PC-3 (cell line): Measurements from ENCODE around the gene ACKR1. TPM values are rescaled to one million over a fixed set of nuclear protein-coding genes. Genes with fewer than 3 reads are reported as not detected.

Source experiments
- ATAC-seq: fragments of 200-7000 bp; cut with Tn5 transposase; 2 replicates; pipeline ENCODE4 v1.9.1; 2020; ENCODE audit warnings: mild to moderate bottlenecking, moderate library complexity
- BruUV-seq: library from RNA; stranded (reverse); fragments of 400-500 nt; replicated peaks from 2 replicates; lab custom pipeline; 2021; lab: Mats Ljungman, UMichigan
- CTCF ChIA-PET: fragments of 300-600 bp; sonication (Branson Sonifier 250); formaldehyde crosslinking; loops from one replicate; lab custom pipeline; 2022; ENCODE audit warnings: antibody characterized with exemption; lab: Charles Lee
- POLR2A ChIA-PET: fragments of 300-600 bp; sonication (Branson Sonifier 250); formaldehyde crosslinking; loops from one replicate; lab custom pipeline; 2022; ENCODE audit warnings: antibody characterized with exemption; ENCODE audit not compliant: unreplicated experiment; lab: Charles Lee
- DNase-seq: peaks from one replicate; pipeline ENCODE4 v3.0.0-alpha.2; 2015
- H2AFZ ChIP-seq: fragments of 300-600 bp; sonication (generic); 2 replicates; pipeline ENCODE4 v1.6.0; 2016; ENCODE audit warnings: antibody characterized with exemption, low read length
- H3F3A ChIP-seq: fragments of 300-600 bp; sonication (generic); one replicate; pipeline ENCODE4 v1.6.0; 2017; ENCODE audit warnings: antibody characterized with exemption, low read length, control low read depth, mild to moderate bottlenecking; ENCODE audit not compliant: unreplicated experiment
- H3K27ac ChIP-seq: fragments of 300-600 bp; sonication (generic); 2 replicates; pipeline ENCODE4 v1.5.1; 2016; ENCODE audit warnings: mild to moderate bottlenecking, low read length
- H3K27me3 ChIP-seq: fragments of 300-600 bp; sonication (generic); 2 replicates; pipeline ENCODE4 v1.6.1; 2016; ENCODE audit warnings: low read length, mixed read lengths
- H3K36me3 ChIP-seq: fragments of 300-600 bp; sonication (generic); 2 replicates; pipeline ENCODE4 v1.6.1; 2016; ENCODE audit warnings: low read depth, mixed run types, low read length, mixed read lengths
- H3K4me1 ChIP-seq: fragments of 300-600 bp; sonication (generic); 2 replicates; pipeline ENCODE4 v1.5.1; 2016; ENCODE audit warnings: low read length; ENCODE audit not compliant: insufficient read depth
- H3K4me2 ChIP-seq: fragments of 300-600 bp; sonication (generic); 2 replicates; pipeline ENCODE4 v1.6.0; 2016; ENCODE audit warnings: low read length
- H3K4me3 ChIP-seq: fragments of 300-600 bp; sonication (generic); 2 replicates; pipeline ENCODE4 v1.5.1; 2016; ENCODE audit warnings: mild to moderate bottlenecking, low read length, mixed read lengths
- H3K79me2 ChIP-seq: fragments of 300-600 bp; sonication (generic); 2 replicates; pipeline ENCODE4 v1.6.1; 2017; ENCODE audit warnings: low read length, mixed read lengths
- H3K9ac ChIP-seq: fragments of 300-600 bp; sonication (generic); 2 replicates; pipeline ENCODE4 v1.6.0; 2016; ENCODE audit warnings: mild to moderate bottlenecking, low read length
- H3K9me2 ChIP-seq: fragments of 300-600 bp; sonication (generic); replicated peaks from 2 replicates; pipeline ENCODE4 v1.6.1; 2016; ENCODE audit warnings: mixed run types, low read length, mixed read lengths
- H3K9me3 ChIP-seq: fragments of 300-600 bp; sonication (generic); 2 replicates; pipeline ENCODE4 v1.6.1; 2016; ENCODE audit warnings: low read length, mixed read lengths
- H4K20me1 ChIP-seq: fragments of 300-600 bp; sonication (generic); 2 replicates; pipeline ENCODE4 v1.6.1; 2016; ENCODE audit warnings: low read length, mixed read lengths
- CTCF ChIP-seq: fragments of 300-600 bp; sonication (generic); conservative IDR thresholded peaks from 2 replicates; pipeline ENCODE4 v1.5.1; 2017; ENCODE audit warnings: antibody characterized with exemption, low read depth, mild to moderate bottlenecking, low read length
- EZH2 ChIP-seq: fragments of 300-600 bp; sonication (generic); IDR thresholded peaks from one replicate; pipeline ENCODE4 v1.6.1; 2017; ENCODE audit warnings: antibody characterized with exemption, mild to moderate bottlenecking, low read length; ENCODE audit not compliant: unreplicated experiment
- EZH2phosphoT487 ChIP-seq: fragments of 300-600 bp; sonication (generic); IDR thresholded peaks from 2 replicates; pipeline ENCODE4 v1.6.1; 2018; ENCODE audit warnings: mild to moderate bottlenecking, antibody characterized with exemption, low read length, borderline replicate concordance
- intact Hi-C: fragments of 100-400 bp; cut with micrococcal nuclease; formaldehyde crosslinking; loops from 2 replicates; pipeline ENCODE4 v1.9.0; 2023
- total RNA-seq: library from RNA; depleted of rRNA; stranded (reverse); fragments of >200 nt; gene quantifications from 2 replicates; pipeline ENCODE4 v1.2.3, GENCODE V29; 2014

Gene ACKR1
- total RNA-seq, 1 experiment from 2014 or later, result not detected

- no peak for TF ChIP-seq CTCF
- TF ChIP-seq EZH2phosphoT487, result no peak
- no peak for TF ChIP-seq EZH2
- intact Hi-C loops, result loop anchor here (10.0 kb wide), 1 partner anchor 611 kb away; no protein-coding TSS in a partner anchor
- H3K4me2 ChIP-seq, result no peak overlapping the region
- no peak overlapping the region for H3K27ac ChIP-seq
- H3K9ac ChIP-seq, result no peak overlapping the region
- no peaks in the 10 kb centered on the region for H3K9me3 ChIP-seq
- no peaks in the 10 kb centered on the region for H3K36me3 ChIP-seq
- H4K20me1 ChIP-seq, result no peaks in the 10 kb centered on the region
- ATAC-seq (no peak), DNase-seq (no peak)
- no TSS peak for BruUV-seq
- H3K79me2 ChIP-seq, result no peaks in the 10 kb centered on the region
- POLR2A ChIA-PET, result no interaction called here
- H3K9me2 ChIP-seq, result no peaks in the 10 kb centered on the region
- H2AFZ ChIP-seq, result no peak overlapping the region
- CTCF ChIA-PET, result interaction anchor here (0.6 kb wide), 1 partner anchor 34 kb away, joined by 3 read pairs; no protein-coding TSS in a partner anchor
- peaks cover 63% of the 10 kb centered on the region for H3K27me3 ChIP-seq
- H3K4me1 ChIP-seq, result peaks cover 8% of the 10 kb centered on the region
- H3F3A ChIP-seq, result no peaks in the 10 kb centered on the region
- no peak overlapping the region for H3K4me3 ChIP-seq
Observed at GRCh38 chr1:159163614-159164228, 41.0 kb upstream of the ACKR1 start.

- intact Hi-C loops, result loop anchor here (10.0 kb wide), 1 partner anchor 607 kb away; no protein-coding TSS in a partner anchor
- Histone ChIP-seq H3K4me3 (no peak overlapping the region), H3K9me2 (no peaks in the 10 kb centered on the region), H3F3A (no peaks in the 10 kb centered on the region), H2AFZ (no peak overlapping the region), H3K27me3 (peaks cover 94% of the 10 kb centered on the region), H4K20me1 (no peaks in the 10 kb centered on the region), H3K9me3 (no peaks in the 10 kb centered on the region), H3K9ac (no peak overlapping the region), H3K4me1 (no peaks in the 10 kb centered on the region), H3K79me2 (no peaks in the 10 kb centered on the region), H3K36me3 (no peaks in the 10 kb centered on the region), H3K27ac (no peak overlapping the region), H3K4me2 (no peak overlapping the region)
- DNase-seq, result no peak
- ChIA-PET POLR2A (no interaction called here), CTCF (no interaction called here)
- BruUV-seq, result no TSS peak
- TF ChIP-seq CTCF (no peak), EZH2phosphoT487 (no peak), EZH2 (no peak)
- no peak for ATAC-seq
Observed at GRCh38 chr1:159168043-159168442, 36.6 kb upstream of the ACKR1 start.

GRCh38 chr1:159170639-159171038, 34.0 kb upstream of the ACKR1 start:
- no peak overlapping the region for H3K27ac ChIP-seq
- H3K36me3 ChIP-seq, result no peaks in the 10 kb centered on the region
- no peak for TF ChIP-seq EZH2
- TF ChIP-seq EZH2phosphoT487, result no peak
- no peak for TF ChIP-seq CTCF
- BruUV-seq, result no TSS peak
- ChIA-PET POLR2A (no interaction called here), CTCF (no interaction called here)
- H3K9ac ChIP-seq, result no peak overlapping the region
- H3K9me3 ChIP-seq, result no peaks in the 10 kb centered on the region
- H3K4me2 ChIP-seq, result no peak overlapping the region
- no peak for ATAC-seq
- H2AFZ ChIP-seq, result no peak overlapping the region
- no peaks in the 10 kb centered on the region for H4K20me1 ChIP-seq
- no peak overlapping the region for H3K4me3 ChIP-seq
- no peaks in the 10 kb centered on the region for H3K79me2 ChIP-seq
- intact Hi-C loops, result no loop called here
- no peaks in the 10 kb centered on the region for H3K4me1 ChIP-seq
- DNase-seq, result no peak
- no peaks in the 10 kb centered on the region for H3F3A ChIP-seq
- H3K27me3 ChIP-seq, result peaks cover 84% of the 10 kb centered on the region
- no peaks in the 10 kb centered on the region for H3K9me2 ChIP-seq
